OCI-LY1 (cell line): ENCODE data around the gene MDFIC.

Experiments used
- CTCF ChIP-seq: fragments of 200-600 bp; sonication (generic), shearing (Covaris generic); IDR thresholded peaks from 2 replicates; pipeline ENCODE4 v1.5.1; 2017; ENCODE audit warnings: mild to moderate bottlenecking, antibody characterized with exemption, low read length, moderate library complexity, mixed read lengths
- EZH2 ChIP-seq: fragments of 200-600 bp; sonication (generic), shearing (Covaris generic); IDR thresholded peaks from 2 replicates; pipeline ENCODE4 v1.8.0; 2017; ENCODE audit warnings: borderline replicate concordance, mixed run types, mild to moderate bottlenecking, antibody characterized with exemption, low read length, moderate library complexity, mixed read lengths

GRCh38 chr7:114979803-114980507 lies 58.1 kb downstream of the MDFIC start:
- TF ChIP-seq CTCF (no peak), EZH2 (no peak)
